AG09319 (cell line): ENCODE measurements around the gene PPARD.
"Not testable (repeated sequence)": the region's sequence is repeated elsewhere in the genome, so short reads cannot be mapped to it uniquely, and the experiment has no call there.

Source experiments
- DNase-seq: peaks from one replicate; pipeline ENCODE4 v3.0.0-alpha.2; 2010; ENCODE audit warnings: low read depth; ENCODE audit errors: extremely low read depth
- CTCF ChIP-seq: IDR thresholded peaks from 2 replicates; pipeline ENCODE4 v1.5.1; 2011; ENCODE audit warnings: low read depth, mild to moderate bottlenecking, inconsistent platforms, low read length, moderate library complexity

Gene PPARD

GRCh38 chr6:35382015-35382414 lies 39.7 kb downstream of the PPARD start:
- no peak for DNase-seq
- no peak for TF ChIP-seq CTCF

GRCh38 chr6:35385457-35386202 lies 43.3 kb downstream of the PPARD start:
- TF ChIP-seq CTCF = no peak
- DNase-seq = no peak

- TF ChIP-seq CTCF = no peak
- no peak for DNase-seq
Observed at GRCh38 chr6:35386989-35387388, 44.6 kb downstream of the PPARD start.

GRCh38 chr6:35388030-35388429 lies 45.7 kb downstream of the PPARD start:
- no peak for DNase-seq
- TF ChIP-seq CTCF = no peak

GRCh38 chr6:35388772-35389352 lies 46.5 kb downstream of the PPARD start:
- TF ChIP-seq CTCF = no peak
- DNase-seq = no peak

GRCh38 chr6:35389386-35389785 lies 47.0 kb downstream of the PPARD start:
- DNase-seq = not testable (repeated sequence)

GRCh38 chr6:35391240-35391968 lies 49.0 kb downstream of the PPARD start:
- DNase-seq = peak; percentile 39
- no peak for TF ChIP-seq CTCF
